T-helper 2 cell treated with Interferon-gamma antibody and Interleukin-4, amounts not matched to agents 100 ng/mL and 5 ng/mL, for 36 hours (primary cell): ENCODE measurements around the gene OSCAR. TPM values are rescaled to one million over a fixed set of nuclear protein-coding genes. Genes with fewer than 3 reads are reported as not detected.

Experiments used
- intact Hi-C: fragments of 100-400 bp; cut with micrococcal nuclease; formaldehyde crosslinking; loops from one replicate; pipeline ENCODE4 v1.15.1; 2023
- total RNA-seq: library from RNA; stranded (reverse); gene quantifications from 2 replicates; pipeline ENCODE4 v1.2.3, GENCODE V29; 2022

OSCAR gene
- total RNA-seq, 1 donor from 2014 or later, result not detected

DNA sequence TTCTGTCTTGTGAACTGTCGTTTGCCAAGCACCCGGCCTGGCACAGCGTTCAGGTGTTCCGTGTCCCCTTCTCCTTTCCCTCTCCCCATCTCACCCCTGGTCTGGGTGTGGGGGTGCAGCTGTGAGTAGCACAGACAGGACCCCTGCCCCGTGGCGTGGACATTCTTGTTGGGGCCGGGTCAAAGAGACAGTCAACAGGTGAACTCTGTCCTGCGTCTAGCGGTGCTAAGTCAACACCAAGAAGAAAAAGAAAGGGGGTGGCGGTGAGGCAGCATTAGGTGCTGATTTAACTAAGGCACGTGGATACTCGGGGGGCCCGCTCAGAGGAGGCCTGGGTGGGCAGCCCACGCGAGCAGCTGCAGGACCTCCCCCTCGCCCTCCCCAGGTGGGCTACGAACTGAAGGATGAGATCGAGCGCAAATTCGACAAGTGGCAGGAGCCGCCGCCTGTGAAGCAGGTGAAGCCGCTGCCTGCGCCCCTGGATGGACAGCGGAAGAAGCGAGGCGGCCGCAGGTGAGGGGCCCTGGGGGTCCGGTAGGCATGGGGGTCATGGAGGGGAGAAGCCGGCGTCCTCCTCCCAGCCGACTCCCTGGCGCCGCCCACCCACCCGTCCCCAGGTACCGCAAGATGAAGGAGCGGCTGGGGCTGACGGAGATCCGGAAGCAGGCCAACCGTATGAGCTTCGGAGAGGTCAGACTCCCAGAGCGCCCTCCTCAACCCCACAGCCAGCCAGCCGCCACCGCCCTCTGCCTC is 27.3 kb upstream of the OSCAR start:
- intact Hi-C loops, result no loop called here

DNA sequence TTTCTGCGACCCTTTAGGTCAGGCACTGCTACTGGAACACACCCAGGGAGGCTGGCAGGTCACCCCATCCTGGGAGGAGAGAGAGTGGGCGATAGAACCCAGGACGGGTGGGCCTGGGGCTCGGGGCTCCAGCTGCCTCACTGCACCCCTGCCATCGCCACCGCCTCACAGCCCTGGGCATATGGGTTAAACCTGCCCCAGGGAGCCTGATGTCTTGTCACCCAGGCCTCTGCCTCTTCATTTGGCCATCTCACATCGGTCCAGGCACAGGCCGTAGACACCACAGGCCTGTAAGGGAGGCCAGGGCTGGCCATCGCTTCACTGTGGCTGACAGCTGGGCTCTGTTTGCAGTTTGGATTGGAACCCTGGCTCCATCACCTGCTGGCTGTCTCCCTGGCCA is 25.1 kb upstream of the OSCAR start:
- intact Hi-C loops, result no loop called here

DNA sequence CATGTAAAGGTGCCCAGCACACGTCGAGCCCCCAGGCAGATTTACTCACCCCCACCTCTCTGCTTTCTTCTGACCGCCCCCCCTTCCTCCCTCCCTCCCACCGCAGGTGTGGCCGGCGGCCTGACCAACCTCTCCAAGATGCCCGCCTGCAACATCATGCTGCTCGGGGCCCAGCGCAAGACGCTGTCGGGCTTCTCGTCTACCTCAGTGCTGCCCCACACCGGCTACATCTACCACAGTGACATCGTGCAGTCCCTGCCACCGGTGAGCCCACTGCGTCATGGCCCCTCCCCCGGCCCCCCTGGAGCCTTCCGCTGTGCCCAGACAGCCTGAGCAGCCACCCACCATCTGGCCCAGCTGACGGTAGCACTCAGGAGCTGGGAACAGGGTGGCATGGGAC is 23.8 kb upstream of the OSCAR start:
- intact Hi-C loops, result no loop called here

DNA sequence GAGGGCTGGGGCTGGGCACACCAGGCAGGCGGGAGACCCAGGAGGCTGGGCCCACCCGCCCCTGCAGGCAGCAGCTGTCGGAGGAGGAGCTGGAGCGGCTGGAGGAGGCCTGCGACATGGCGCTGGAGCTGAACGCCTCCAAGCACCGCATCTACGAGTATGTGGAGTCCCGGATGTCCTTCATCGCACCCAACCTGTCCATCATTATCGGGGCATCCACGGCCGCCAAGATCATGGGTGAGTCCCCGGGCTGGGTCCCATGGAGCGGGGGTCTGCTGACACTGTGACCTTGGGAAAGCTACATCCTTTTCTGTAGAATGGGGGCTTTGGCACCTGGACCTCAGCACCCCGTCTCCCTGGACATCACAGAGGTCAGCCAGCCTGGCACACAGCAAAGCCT is 23.1 kb upstream of the OSCAR start:
- intact Hi-C loops, result no loop called here

DNA sequence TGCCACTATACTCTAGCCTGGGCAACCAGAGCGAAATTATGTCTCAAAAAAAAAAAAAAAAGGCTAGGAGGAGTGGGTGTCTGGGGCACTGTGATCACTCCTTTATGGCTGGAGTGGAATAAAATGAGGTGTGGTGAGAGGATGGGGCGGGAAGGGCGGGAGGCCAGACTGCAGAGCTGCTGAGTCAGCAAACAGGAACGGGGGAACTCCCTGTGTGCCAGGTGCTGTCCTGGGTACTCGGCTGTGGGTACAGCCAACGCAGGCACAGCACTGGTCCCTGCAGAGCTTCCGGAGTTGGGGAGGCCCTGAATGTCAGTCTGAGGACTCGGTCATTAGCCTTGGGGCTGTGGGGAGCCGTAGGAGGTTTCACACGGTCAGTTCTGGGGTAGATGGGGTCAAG is 20.7 kb upstream of the OSCAR start:
- intact Hi-C loops, result no loop called here

DNA sequence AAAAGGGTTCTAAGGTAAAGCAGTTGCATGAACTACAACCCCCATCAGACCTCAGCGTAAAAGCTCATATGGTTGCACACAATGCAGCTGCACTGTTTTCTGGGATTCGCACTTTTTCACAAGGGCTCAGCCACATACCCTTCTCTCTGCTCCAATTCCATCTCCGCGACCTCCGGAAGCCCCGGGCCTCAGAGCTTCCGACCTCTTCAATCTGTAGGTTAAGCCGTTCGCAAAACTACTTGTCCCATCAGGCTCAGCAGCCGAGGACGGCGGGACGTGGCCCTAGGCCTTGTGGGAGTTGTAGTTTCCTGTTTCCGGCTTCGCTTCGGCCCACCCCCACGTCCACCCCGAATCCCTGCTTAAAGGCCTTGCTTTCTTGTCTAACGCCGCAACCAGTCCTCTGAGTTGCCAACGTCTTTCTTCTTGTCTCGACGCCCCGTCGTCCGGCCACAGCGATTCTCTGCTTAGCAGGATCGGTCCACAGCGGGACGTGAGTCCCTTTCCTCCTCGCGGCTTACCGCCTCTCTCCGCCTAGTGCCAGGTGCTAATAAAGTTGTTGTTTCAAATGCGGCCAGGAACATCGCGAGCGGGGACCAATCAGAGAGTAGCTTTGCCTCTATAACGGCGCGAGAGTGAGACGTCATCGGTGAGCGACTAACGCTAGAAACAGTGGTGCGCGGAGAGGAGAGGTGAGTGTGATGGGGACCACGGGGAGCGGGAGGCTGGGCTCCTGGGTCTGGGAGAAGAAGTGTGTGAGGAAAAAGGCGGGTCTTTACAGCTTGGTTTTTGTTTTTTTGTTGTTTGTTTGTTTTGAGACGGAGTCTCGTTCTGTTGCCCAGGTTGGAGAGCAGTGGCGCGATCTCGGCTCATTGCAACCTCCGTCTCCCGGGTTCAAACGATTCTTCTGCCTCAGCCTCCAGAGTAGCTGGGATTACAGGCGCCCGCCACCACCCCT is 14.8 kb upstream of the OSCAR start, which contains the start of the genes PRPF31 and TFPT:
TSS of gene PRPF31 (plus strand) at position 646 of the 955 bp plus-strand sequence. CDS start 2,525 bp downstream, outside the sequence.
TSS of gene TFPT (minus strand) at position 549 of the 955 bp plus-strand sequence. CDS start at position 161, 388 bp downstream.
- intact Hi-C loops, result loop anchor here (1.0 to 2.0 kb wide), 6 partner anchors 13 to 247 kb away; partner anchors contain the start of genes CNOT3, LENG1, MBOAT7 and NDUFA3

DNA sequence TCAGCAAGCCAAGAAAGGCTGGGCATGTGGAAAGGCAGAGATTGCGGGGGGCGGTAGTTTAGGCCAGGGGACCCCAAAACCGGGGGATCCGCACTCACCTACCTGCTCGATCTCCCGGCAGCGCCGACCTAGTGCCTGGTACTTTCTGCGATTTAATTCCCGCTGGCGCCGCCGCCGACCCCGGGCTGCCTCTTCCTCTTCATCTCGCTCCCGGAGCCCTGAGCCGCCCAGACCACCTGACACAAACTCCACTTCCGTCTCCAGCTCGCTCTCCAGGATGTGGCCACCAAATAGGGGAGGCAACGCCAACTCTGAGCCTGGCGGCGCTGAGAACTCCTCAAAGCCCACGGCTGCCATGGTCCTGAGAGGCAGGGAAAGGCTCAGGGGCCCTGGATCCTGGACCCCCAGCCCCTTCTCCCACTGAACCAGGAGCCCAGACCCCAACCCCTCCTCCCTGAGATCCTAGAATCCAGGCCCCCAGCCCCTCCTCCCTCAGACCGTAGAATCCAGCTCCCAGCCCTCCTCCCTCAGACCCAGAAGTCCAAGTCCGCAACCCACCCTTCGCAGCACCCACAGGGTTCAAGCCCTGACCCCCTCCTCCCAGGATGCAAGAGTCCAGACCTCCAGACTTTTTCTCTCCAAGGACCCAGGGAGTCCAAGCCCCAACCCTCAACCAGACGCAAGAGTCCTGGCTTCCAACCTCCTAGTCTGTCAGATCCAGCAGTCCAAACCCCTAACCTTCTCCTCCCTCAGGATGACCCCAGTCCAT is 13.9 kb upstream of the OSCAR start:
- intact Hi-C loops, result loop anchor here (1.0 to 2.0 kb wide), 6 partner anchors 12 to 246 kb away; partner anchors contain the start of genes CNOT3, LENG1, MBOAT7 and NDUFA3

DNA sequence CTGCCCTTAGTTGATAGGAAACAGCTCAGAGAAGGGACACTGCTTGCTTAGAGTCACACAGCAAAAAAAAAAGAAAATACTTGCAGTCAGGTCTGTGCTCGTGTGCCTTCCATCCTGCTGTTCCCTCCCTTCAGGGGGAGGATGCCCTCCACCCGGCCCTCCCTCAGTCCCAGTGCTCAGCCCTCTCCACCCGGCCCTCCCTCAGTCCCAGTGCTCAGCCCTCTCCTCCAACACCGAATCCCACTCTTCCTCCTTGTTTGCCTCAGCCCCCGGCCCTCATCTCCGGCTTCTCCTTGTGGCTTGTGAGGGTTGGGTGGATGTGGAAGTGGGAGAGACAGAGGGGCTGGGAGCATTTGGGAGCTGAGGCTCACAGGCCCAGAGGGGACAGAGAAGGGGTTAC is 9.0 kb upstream of the OSCAR start:
- intact Hi-C loops, result no loop called here

DNA sequence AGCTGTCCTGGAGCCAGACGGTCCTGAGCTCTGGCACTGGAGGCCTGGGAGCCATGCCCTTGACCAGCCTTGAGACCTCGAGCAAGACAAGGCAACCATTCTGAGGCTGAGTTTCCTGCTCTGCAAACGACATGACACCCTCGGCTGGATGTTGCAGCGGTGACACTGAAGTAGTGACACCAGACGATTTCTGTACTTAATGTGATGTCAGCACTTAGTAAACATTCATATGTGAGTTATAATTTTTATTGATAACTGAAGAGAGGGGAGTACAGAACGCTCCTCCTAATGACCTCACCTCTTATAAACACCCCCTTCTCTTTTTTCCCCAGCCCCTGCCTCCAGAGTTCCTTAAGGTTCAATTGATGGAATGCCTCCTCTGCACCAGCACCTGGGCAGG is 7.9 kb upstream of the OSCAR start:
- intact Hi-C loops, result no loop called here

DNA sequence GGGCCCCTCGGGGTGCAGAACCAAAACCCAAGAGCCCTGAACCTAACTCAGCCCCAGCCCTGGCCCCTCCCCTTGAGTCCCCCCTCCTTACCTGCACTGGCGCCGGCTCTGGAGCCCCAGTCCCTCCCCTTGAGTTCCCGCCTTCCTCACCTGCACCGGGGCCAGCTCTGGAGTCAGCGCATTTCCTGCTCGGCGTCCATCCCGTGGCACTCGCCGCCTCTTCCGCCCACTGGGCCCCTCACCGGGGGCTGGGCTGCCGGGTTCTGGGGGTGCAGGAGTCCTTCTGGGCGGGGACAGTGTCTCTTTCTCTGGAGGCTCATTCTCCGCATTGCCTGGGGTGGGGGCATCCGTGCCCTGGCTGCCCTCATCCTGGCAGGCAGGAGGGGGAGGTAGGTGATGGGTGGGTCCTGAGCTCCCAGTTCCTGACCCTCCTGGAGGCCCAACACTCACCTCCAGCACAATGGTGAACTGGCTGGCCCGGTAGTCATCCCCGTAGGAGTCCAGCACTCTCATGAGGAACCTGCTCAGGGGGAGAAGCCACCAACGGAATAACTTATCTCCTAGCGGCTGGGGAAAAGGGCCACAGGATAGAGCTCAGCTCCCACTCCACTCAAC is 7.4 kb upstream of the OSCAR start:
- intact Hi-C loops, result no loop called here

DNA sequence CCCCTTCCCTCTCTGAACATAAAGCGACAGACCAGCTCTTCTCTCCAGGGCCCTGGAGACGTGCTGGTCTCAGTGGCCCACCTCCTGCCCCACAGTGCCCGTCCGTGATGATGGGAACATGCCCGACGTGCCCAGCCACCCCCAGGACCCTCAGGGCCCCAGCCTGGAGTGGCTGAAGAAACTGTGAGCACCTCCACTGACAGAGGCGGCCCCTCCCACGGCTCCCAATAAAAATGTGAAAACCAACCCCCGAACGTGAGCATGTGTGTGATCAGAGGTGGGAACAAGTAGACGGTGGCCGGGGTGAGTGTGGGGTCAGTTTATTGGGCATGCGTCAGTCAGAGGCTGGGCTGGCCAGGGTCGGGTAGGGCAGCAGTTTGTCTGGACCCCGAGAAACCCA is 6.1 kb upstream of the OSCAR start:
- intact Hi-C loops, result no loop called here

DNA sequence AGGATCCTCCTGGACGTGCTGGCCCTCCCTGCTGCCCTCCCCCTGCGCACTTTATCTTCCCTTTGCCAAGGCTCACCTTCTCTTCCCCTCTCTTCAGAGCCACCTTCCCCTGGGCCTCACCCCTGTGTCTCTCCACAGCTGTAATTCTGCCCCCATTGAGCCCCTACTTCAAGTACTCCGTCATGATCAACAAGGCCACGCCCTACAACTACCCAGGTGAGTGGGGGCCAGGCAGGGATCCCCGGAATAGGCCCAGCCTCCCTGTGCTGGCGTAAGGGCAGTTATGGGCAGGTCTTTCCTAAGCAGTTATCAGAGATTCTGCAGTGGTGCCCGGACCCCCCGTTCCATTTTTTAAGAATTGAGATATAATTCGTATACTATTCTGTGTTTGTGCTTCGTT is 5.2 kb upstream of the OSCAR start:
- intact Hi-C loops, result no loop called here

DNA sequence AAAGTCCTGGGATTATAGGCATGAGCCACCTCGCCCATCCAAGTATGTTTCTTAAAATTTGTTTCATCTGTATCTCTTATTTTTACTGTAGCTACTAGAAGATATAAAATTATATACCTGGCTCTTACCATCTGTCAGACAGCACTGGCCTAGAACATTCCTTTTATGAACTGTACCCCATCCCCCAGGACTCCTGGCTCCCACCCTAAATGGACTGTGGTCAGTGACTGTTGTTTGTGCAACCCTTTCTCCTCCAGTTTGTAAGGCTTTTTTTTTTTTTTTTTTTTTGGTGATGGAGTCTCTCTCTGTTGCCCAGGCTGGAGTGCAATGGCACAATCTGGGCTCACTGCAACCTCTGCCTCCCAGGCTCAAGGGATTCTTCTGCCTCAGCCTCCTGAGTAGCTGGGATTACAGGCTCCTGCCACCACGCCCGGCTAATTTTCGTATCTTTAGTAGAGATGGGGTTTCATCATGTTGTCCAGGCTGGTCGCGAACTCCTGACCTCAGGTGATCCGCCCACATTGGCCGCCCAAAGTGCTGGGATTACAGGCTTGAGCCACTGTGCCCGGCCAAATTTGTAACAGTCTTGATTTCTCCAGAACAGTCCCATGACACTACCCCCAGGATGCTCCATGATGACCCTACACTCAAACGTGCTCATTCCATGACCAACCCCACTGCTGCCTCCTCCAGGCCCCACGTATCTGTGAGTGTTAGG is 4.6 kb upstream of the OSCAR start:
- intact Hi-C loops, result loop anchor here (5.0 kb wide), 1 partner anchor 357 kb away; the partner anchor contains the start of gene LENG9

DNA sequence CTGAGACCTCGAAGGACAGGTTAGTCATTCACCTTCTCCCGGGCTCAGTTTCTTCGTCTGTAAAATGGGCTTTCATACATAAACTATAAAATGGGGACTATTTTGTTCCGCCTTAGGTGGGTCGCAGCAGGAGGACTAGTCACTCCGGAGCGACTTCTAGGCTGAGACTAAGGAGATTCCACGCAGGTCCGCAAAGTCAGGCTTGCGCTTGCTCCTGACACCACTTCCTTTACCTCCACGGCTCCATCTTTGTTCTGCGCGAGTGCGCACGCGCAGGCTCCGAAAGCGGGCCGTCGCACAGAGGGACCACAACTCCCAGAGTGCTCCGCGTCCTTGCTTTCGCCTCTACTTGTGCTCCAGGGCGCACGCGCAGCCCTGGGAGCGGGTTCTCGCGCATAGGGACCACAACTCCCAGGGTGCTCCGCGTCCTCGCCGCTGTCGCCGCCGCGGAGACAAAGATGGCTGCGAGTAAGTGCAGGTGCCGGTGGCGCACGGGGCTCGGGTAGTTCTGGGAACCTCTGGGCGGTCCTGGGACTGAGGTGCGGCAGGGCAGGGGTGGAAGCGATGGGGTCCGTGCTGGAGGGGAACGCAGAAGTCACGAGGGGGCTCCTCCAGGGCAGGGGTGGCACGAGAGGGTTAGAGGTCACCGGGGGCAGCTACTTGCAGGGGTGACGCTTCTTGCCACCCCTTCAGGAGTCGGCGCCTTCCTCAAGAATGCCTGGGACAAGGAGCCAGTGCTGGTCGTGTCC is 2.0 kb upstream of the OSCAR start, which contains the start of gene NDUFA3:
TSS of gene NDUFA3 (plus strand) at position 435 of the 749 bp plus-strand sequence. CDS start at position 459, 24 bp downstream.
- intact Hi-C loops, result loop anchor here (1.0 to 5.0 kb wide), 5 partner anchors 13 to 360 kb away; partner anchors contain the start of genes CNOT3, LENG1, LENG9 and PRPF31

DNA sequence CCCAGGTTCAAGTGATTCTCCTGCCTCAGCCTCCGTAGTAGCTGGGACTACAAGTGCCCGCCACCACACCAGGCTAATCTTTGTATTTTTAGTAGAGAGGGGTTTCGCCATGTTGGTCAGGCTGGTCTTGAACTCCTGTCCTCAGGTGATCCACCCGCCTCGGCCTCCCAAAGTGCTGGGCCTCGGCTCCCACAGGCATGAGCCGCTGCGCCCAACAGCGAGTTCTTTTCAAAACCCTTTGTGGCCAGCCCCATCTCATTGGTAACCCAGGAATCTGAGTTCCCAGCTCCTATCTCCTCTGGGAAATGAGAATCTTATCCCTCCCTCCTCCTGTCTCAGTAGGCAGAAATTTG is 724 bp downstream of the OSCAR start:
- intact Hi-C loops, result loop anchor here (5.0 kb wide), 1 partner anchor 362 kb away; the partner anchor contains the start of gene LENG9

DNA sequence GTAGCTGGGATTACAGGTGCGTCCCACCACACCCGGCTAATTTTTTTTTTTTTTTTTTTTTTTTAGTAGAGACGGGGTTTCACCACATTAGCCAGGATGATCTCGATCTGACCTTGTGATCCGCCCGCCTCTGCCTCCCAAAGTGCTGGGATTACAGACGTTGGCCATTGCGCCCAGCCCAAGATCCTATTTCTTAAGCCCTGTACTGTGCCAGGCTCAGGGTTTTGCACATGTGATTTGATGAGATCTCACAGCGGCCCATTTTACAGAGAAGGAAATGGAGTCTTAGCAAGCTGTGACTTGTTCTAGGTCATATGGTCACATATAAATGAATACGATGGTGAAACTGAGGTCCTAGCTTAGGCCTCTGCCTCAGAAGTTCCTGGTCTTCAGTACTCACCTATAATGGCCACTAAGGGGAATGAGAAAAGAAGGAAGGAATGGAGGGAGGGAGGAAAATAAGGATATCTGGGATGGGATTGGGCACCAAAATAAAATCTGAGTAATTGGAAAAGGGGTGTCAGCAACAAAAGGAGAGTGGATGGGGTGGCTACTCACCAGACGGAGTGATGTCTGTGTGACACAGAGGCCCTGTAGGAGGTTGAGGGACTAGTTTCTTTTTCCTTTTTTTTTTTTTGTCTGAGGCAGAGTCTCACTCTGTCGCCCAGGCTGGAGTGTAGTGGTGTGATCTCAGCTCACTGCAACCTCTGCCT is 1.3 kb downstream of the OSCAR start:
- intact Hi-C loops, result no loop called here

DNA sequence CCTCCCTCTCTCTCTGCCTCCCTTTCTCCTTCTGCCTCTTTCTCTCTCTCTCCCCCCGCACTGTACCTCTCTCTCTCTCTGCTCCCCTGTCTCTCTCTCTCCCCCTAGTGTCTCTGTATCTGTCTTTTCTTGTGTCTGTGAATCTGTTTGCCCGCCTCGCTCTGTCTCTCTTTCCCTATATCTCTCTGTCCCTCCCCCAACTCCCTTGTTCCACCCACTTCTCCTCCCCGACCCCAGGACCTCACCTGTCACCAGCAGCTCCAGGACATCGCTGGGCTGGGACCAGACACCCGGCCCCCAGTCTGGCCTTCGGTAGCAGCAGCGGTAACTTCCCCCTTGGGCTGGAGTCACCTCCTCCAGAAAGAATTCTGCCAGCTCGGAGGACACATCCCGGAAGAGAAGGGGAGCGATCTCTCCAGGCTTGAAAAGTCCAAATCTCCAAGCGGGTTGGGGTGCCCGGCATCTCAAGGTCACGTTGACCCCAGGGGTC is 3.9 kb downstream of the OSCAR start:
- intact Hi-C loops, result no loop called here
